ENCODE measurements around the gene KIAA0825. TPM values are rescaled to one million over a fixed set of nuclear protein-coding genes. Genes with fewer than 3 reads are reported as not detected.
"Not testable (repeated sequence)": the region's sequence is repeated elsewhere in the genome, so short reads cannot be mapped to it uniquely, and the experiment has no call there.

Gene KIAA0825
- total RNA-seq, 1 donor from 2014 or later, result 3.1 TPM

DNA sequence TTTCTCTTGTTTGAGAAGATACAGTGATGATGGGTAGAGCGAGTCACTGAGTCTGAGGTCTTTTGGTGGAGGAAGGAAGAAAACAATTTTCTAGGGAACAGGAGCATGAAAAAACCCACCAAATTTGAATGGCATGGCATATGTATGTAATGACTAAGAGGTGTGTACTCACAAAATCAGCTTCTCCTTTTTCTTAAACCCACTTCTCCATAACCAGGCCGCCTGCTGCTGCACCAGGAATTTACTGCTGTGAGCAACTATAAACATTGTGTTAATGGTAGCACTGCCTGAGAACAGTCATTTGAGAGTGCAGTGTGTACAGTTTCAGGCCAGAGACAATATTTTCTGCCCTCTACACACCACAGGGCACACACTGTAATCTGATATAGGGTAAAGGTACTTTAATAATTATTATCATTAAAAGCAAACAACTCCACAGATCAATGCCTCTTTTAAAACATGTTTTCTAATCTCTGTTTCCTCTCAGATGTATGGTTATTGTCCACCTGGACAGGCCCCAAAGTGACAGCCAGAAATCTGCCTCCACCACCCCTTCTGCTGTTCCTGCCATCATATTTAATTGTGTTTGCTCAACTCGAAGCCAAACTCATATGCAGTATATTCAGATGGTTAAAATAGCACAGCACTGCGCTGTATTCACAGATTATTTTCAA, 241.6 kb downstream of the KIAA0825 start:
- no peak for DNase-seq (ENCODE audit: low spot score)
- ATAC-seq, result no peak

DNA sequence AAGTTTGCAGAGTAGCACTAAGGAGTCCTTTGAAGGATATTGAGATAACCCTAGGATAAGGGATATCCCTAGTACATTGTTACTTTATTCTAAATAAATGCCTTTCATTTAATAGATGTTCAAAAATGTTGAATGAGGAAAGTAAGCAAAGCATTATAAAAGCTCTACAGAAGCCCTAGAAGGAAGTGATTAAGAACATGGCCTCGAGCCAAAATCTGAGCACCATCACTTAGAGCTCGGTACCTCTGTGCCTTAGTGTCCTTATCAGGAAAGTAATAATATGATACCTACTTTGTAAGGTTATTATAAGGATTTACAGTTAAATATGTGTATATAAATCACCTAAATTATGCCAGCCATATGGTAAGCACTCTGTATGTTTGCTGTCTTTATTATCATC, 242.6 kb downstream of the KIAA0825 start:
- ATAC-seq (no peak), DNase-seq (ENCODE audit: low spot score) (no peak)

DNA sequence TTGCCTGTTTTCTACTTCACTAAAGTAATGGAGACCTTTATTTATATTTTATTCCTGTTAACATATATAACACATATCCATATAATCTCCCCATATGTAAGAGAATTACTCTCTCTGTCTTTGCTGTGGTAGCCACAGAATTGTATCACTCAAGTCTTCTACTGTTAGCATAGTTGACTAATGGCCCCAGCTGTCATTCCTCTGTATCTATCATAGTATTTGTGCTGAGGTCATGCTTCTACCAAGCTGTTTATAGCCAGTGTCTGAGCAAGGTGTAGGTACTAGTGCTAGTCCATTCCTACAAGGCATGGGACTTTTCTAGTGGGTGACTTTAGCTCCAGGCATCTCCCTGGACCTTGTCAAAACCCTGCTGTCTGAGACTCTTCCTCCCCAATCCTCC, 244.1 kb downstream of the KIAA0825 start:
- DNase-seq (ENCODE audit: low spot score), result no peak
- no peak for ATAC-seq

DNA sequence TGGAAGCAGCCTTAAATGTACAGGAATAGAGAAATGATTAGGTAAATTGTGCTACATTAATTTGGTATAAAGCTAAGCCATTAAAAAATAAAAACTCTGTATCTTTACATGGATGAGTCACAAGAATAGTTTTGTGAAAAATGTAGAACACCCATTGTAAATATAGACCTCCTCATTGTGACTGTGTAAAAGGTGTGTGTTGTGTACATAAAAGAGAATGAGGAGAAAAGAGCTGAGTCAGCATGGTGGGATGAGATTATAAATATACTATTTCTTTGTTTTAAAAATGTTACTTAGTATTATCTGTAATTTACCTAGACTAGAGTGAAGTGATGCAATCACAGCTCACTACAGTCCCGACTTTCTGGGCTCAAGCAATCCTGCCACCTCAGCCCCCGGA, 250.5 kb downstream of the KIAA0825 start:
- DNase-seq (ENCODE audit: low spot score) (no peak), ATAC-seq (no peak)

DNA sequence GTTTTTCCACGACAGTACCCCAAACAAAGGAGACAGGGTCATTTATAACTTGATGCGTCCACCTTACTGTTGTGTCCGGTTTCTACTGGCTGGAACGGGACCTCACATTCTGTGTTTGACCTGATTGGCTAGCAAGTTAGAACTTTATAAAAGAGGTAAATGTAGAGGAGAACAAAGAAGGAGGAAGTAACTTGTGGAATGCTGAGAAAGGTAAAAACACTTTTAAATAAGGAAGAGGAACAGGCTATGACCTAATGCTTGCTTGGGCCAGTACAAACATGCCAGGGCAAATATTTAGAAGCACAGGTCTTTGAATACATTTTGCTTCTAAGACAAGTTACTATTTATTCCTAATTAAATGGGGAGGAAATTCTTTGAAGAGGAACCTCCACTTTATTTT, 251.6 kb downstream of the KIAA0825 start:
- ATAC-seq, result no peak

DNA sequence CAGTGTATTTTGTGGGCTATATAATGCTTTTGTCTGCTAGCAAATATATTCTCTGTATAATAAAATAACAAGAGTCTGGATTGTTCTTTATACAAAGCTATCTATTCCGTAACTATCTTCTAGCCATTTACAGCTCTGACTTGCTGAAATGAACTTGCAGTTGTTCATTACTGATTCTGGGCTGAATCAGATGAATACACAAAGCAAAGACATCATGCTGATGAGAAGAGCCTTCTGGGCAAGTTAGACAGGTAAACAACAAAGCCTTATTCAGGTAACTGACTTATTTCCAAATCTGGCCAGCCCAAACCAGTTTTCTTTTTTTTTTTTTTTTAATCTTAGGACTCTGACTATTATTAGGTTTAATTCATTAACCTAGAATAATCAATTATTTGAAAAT, 255.5 kb downstream of the KIAA0825 start:
- DNase-seq (ENCODE audit: low spot score), result no peak
- no peak for ATAC-seq

More for the DNA sequence above, 251.6 kb downstream of the KIAA0825 start:
- DNase-seq (ENCODE audit: low spot score), result no peak

DNA sequence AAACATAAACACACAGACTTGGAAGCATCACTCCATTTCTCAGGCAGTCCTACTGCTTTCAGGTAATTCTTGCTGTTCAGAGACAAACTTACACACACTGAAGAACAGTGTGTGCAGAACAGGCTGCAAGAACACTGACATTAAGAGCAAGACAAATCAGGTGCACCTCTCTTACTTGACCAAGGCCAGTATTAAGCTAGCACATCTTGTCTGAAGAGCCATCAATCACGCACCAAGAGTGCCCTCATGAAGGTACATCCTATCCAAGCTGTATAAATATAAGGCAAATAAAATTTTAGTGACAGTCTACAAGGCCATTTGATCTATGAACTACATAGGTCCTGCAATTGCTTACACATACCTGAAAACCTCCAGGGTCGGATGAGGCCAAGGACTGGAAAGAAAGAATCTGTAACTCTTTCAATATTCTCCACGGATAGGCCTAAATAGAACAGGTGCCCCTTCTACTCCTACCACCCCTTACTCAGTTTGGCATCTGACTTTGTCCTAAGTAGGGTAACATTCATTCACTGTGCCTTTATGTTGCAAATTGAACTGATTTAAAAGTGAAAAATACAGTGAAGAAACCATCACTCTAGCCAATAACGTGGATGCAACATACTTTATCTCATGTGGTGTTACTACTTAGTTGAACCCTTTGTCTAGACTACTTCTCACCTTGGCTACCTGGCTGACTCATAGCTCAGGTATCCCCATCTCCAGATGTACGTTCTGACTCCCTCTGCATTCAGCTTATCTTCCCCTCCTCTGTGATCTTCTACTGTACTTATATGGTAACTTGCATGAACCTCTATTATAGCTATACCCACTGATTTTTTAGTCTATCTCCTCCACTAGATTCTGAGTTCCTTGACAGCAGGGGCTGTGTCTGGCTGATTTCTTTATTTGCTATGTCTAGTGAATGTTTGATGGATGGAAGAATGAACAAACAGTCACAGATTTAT, 256.3 kb downstream of the KIAA0825 start:
- DNase-seq (ENCODE audit: low spot score) (no peak), ATAC-seq (no peak)

DNA sequence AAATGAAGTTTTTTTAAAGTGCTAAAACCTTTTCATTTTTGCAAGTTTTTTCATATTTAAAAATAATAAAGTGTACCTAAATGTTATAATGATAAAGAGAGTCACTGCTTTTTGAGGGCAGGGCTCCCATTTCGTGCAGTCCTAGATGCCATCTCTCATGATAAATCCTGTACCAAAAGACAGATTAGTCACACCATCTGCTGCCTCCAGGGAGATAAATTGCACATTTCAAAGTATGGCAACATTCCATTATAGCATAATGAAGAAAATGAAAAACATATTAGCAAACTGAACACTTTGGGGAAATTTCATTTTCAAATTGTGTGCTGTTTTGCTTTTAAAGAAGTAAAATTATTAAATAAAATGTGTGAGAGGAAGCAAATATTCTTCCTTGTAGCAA, 257.2 kb downstream of the KIAA0825 start:
- no peak for ATAC-seq
- no peak for DNase-seq (ENCODE audit: low spot score)

DNA sequence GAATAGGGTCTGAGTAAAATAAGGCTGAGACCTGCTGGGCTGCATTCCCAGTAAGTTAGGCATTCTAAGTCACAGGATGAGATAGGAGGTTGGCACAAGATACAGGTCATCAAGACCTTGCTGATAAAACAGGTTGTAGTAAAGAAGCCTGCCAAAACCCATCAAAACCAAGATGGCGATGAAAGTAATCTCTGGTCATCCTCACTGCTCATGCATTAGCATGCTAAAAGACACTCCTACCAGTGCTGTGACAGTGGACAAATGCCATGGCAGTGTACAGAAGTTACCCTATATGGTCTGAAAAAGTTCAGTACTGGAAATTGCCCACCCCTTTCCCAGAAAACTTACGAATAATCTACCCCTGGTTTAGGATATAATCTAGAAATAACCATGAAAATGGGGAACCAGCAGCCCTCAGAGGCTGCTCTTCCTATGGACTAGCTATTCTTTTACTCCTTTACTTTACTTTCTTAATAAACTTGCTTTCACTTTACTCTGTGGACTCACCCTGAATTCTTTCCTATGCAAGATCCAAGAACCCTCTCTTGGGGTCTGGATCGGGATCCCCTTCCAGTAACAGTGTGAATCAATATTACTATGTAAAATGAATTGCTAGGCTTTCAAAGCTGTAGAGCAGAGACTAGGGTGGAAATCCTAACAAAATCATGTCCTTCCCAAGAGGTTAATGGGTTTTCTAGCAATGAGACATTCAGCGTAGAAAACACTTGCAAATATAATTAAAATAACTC, 257.8 kb downstream of the KIAA0825 start:
- DNase-seq (ENCODE audit: low spot score), result no peak
- no peak for ATAC-seq

DNA sequence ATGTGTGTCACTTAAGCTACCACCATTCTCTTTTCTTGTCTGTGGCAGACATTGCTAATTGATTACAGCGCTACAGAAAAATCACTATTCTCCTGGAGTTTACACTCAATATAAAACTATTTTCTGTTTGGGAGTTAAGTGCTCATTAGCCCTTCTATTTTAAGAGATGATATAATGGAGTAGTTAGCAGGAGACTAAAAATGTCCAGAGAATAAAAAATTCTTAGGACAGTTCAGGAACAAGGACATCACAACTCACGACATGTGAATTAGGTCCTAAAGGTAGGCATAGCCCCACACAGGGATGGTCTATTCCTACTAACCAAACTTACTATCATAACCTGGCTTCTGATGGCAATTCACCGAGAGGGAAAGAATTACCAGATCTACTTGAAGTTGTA, 258.5 kb downstream of the KIAA0825 start:
- no peak for DNase-seq (ENCODE audit: low spot score)
- no peak for ATAC-seq

DNA sequence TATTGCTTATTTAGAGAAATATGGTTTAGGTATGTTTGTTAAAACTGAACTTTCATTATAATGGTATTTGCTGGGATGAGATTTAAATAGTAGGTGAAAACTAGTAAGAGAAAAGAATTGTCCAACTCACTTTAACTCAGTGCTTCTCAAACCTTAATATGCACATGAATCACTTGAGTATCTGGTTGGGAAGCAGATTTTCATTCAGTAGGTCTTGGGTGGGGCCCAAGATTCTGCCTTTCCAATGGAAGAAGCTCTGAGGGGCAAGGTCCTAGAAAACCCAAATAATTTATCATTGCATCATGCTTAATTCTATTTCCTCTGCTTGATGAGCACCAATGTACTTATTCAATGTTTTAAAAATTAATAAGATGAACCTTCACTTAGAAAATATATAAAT, 262.6 kb downstream of the KIAA0825 start:
- DNase-seq (ENCODE audit: low spot score) (no peak), ATAC-seq (no peak)

DNA sequence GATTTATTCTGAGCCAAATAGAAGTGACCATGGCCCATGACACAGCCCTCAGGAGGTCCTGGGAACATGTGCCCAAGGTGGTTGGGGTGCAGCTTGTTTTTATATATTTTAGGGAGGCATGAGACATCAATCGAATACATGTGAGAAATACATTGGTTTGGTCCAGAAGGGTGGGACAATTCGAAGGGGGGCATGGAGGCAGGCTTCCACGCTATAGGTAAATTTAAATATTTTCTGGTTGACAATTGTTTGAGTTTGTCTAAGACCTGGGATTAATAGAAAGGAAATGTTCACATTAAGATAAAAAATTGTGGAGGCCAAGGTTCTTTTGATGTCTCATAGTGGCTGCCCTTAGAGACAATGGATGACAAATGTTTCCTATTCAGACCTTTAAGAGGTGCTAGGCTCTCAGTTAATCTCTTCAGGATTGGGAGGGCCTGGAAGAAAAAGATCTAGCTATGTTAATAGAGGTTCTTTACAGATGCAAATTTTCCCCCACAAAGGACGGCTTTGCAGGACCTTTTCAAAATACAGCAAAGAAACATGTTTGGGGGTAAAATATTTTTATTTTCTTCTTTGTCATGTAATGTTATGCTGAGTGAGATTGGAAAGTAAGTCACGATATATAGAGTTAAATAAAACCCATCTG, 263.4 kb downstream of the KIAA0825 start:
- not testable (repeated sequence) for ATAC-seq; DNase-seq (ENCODE audit: low spot score)

DNA sequence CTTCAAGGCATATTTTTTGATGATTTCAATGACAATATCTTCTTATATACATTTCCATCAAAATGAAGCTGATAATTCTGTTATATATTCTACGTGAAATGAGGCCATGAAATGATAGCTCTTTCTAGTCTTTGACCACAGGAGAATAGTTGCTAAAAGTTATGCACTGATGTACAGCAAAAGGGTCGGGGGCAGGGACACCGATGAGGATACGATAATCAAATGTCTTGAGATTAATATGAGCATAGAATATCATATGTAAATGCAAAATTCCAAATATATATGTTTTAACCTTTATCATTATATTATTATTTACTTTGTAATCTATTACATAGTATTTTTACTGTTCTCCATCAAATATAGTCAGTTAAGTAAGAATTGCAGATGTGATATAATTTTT, 264.8 kb downstream of the KIAA0825 start:
- ATAC-seq, result no peak
- DNase-seq (ENCODE audit: low spot score), result no peak

DNA sequence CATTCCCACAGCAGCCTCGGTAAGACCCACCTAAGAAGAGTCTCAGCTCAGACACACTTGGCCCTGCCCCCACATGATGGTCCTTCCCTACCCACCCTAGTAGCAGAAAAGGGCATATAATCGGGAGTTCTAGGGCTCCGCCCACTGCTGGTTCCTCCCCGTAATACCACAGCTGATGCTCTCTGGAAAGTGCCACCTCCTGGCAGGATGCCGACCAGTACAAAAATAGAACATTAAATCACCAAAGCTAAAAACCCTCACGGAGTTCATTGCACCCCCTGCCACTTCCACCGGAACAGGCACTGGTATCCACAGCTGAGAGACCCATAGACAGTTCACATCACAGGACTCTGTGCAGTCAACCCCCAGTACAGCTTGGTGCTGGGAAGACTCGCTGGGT, 271.3 kb downstream of the KIAA0825 start:
- no peak for DNase-seq (ENCODE audit: low spot score)
- no peak for ATAC-seq

DNA sequence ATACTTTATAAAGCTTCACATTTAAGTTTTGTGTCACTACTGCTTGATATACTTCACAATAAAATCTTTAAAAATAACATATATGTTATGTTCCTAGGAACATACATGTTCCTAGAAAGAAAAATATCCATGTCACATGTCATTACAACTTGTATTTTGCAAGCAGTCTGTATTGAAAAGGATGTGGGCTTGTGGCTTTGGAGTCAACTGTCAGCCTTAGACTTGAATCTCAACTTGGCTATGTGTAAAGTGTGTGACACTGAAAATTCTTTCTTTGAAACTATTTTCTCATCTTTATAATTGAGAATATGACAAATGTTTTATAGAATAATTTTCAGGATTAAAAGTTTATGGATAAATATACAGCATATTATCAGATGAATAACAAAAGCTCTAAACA, 273.1 kb downstream of the KIAA0825 start:
- ATAC-seq, result no peak
- DNase-seq (ENCODE audit: low spot score), result no peak

DNA sequence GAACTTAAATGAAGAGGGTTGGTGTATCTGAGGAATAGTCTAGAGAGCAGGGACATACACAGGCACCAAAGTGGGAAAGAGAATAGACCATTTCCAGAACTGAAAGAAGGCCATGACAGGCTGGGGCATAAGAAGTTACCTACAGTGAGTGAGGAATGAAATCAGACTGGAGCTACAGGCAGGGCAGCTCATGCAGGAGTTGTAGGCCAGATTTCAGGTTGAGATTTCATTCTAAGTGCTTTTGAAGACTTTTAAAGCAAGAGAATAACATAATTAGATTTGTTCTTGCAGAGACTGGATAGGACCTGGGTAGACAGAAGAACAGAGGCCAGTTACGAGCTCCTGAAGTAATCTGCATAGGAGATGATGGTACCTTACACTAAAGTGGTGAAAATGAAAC, 280.8 kb downstream of the KIAA0825 start:
- DNase-seq (ENCODE audit: low spot score), result no peak
- no peak for ATAC-seq

DNA sequence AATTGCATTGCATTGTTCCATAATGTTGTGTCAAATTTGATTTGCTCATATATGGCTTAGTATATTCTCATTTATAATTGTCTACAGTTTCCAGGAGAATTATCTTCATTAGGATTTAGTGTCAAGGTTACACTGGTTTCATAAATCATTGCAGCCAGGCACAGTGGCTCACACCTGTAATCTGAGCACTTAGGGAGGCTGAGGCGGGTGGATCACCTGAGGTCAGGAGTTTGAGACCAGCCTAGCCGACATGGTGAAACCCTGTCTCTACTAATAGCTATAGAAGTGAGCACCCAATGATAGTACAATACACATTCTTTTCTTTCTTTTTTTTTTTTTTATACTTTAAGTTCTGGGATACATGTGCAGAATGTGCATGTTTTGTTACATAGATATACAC, 282.5 kb downstream of the KIAA0825 start:
- ATAC-seq, result no peak
- no peak for DNase-seq (ENCODE audit: low spot score)

DNA sequence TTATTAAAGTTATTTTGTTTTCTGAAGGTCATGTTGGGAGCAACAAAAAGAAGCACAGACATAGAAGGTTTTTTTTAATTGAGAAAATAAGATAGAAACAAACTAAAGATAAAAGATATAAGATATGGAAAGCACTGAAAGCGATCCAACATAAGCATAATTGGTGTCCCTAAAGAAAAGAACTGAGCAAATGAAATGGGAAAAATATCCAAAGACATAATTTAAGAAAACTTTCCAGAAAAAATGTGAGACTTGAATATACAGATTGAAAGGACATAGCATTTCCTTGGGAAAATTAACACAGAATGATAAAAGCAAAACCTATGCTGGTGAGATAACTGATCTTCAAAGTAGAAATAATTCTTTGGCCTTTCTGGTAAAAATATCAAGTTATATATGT, 289.3 kb downstream of the KIAA0825 start:
- DNase-seq (ENCODE audit: low spot score), result no peak
- ATAC-seq, result no peak

DNA sequence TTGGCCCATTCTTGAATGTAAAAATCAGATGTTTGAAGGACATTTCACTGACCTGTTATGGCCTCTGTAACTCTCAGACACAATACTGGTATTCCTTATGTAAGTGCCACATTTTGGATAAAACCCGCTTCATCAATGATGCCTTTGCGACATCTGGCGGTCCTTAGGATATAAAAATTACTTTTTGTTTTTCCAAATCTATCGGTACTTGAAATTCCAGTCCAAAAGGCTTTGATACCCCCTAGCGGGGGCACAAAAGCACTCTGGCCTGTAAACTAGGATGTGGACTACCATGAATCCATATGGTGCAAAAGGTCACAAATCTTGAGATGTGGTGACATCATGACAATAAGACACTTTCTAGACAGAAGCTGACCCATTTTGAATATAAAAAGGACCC, 291.8 kb downstream of the KIAA0825 start:
- ATAC-seq, result no peak
- DNase-seq (ENCODE audit: low spot score), result no peak

DNA sequence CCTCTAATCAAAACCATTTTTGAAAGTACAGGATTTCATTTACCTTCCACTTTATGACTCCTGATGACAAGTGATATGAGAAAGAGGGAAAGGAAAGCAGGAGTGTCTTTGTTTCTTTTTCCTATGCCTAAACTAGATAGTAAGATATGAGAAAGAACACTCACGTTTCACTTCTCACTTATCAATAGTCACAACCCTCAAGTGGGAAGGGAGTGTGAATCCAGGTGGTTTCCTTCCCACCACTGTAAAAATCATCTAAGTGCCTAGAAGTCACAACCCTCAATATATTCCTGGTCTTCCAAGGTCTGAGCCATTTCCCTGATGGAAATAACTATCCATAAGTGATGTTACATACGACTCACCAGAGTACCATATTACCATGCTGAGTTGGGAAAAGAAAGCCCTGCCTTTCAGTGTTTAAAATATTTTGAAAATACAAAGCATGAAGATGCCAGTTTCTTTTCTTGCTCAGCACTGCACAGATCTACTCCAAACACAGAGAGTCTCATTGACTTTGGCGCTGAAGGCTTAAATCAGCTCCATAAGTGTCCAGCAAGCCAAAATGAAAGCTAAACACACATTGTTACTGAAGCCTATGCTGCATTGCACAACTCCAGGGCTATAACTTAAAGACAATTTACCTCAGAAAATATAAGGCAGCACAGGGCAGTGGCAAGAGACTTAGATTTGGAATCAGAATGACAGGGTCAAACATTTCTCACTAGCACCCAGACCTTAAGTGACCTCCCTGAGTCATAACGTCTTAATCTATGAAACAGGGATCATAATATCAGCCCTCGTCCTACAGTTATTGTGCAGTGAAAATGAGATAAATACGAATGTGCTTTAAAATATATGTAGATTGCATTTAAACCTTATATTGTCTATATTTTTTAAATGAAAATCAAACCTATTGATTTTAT, 301.2 kb downstream of the KIAA0825 start:
- no peak for ATAC-seq
- DNase-seq (ENCODE audit: low spot score), result no peak

Measured in left lobe of liver (tissue), 2 donors.